HEK293 (cell line): Measurements from ENCODE around the gene GNLY.

ENCODE experiments used
- SETDB1 ChIP-seq: IDR thresholded peaks from one replicate; pipeline ENCODE4 v1.6.1; 2017; ENCODE audit warnings: mild to moderate bottlenecking, low read length, moderate library complexity, mixed read lengths; ENCODE audit not compliant: insufficient read length
- TCF7L2 ChIP-seq: IDR thresholded peaks from 2 replicates; pipeline ENCODE4 v1.6.1; 2011; ENCODE audit warnings: low read depth, mild to moderate bottlenecking, inconsistent platforms, low read length, moderate library complexity, borderline replicate concordance
- ZNF549 ChIP-seq: fragments of 450-650 bp; IDR thresholded peaks from 2 replicates; pipeline ENCODE4 v1.5.1; 2018; ENCODE audit warnings: missing biosample characterization, missing genetic modification characterization, mild to moderate bottlenecking, inconsistent platforms, moderate library complexity
- ZNF777 ChIP-seq: fragments of 450-650 bp; formaldehyde crosslinking; IDR thresholded peaks from 2 replicates; pipeline ENCODE4 v1.5.1; 2017; ENCODE audit warnings: missing biosample characterization, missing genetic modification characterization, borderline replicate concordance
- TF ChIP-seq, protein P1 (sequence below): fragments of 450-650 bp; formaldehyde crosslinking; IDR thresholded peaks from 2 replicates; pipeline ENCODE4 v1.5.1; 2016; ENCODE audit warnings: missing biosample characterization, missing genetic modification characterization

DNA sequence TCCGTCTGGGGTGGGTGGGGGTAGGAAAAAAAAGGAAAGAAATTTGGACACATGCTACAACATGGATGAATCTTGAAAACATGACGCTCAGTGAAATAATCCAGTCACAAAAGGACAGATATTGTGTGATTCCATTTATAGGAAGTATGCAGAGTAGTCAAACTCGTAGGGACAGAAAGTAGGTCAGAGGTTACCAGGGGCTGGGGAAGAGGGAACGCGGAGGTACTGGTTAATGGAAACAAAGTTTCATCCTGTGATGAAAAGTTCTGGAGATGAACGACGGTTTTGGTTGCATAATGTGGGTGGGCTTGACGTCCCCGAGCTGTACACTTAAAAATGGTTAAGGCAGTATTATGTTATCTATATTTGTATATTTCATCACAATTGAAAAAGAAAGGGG lies 21.7 kb upstream of the GNLY start:
- TF ChIP-seq, protein P1, sequence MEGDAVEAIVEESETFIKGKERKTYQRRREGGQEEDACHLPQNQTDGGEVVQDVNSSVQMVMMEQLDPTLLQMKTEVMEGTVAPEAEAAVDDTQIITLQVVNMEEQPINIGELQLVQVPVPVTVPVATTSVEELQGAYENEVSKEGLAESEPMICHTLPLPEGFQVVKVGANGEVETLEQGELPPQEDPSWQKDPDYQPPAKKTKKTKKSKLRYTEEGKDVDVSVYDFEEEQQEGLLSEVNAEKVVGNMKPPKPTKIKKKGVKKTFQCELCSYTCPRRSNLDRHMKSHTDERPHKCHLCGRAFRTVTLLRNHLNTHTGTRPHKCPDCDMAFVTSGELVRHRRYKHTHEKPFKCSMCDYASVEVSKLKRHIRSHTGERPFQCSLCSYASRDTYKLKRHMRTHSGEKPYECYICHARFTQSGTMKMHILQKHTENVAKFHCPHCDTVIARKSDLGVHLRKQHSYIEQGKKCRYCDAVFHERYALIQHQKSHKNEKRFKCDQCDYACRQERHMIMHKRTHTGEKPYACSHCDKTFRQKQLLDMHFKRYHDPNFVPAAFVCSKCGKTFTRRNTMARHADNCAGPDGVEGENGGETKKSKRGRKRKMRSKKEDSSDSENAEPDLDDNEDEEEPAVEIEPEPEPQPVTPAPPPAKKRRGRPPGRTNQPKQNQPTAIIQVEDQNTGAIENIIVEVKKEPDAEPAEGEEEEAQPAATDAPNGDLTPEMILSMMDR (tag by site-specific recombination): no peak
- TF ChIP-seq ZNF549 (tag by site-specific recombination) (no peak), TCF7L2 (no peak), ZNF777 (tag by site-specific recombination) (no peak), SETDB1 (no peak)
